Measurements from ENCODE around the gene HSPA2.
"Not testable (repeated sequence)": the region's sequence is repeated elsewhere in the genome, so short reads cannot be mapped to it uniquely, and the experiment has no call there.

HSPA2 gene

DNA sequence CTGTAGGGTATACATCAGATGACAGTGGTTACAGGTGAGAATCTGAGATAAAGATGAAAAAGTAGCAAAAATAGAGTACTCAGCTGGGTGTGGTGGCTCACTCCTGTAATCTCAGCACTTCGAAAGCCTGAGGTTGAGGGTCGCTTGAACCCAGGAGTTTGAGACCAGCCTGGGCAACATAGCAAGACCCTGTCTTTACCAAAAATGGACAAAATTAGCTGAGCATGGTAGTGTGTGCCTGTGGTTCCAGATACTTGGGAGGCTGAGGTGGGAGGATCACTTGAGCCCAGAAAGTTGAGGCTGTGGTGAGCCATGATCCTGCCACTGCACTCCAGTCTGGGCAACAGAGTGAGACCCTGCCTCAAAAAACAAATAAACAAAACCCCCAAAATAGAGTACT lies 17.7 kb downstream of the HSPA2 start:
- H3K9ac ChIP-seq (ENCODE audit: low read depth in 1 of 2, low read length in 2 of 2); H3K27me3 ChIP-seq (ENCODE audit: control insufficient read depth in 2 of 2, insufficient read depth in 2 of 2, low read length in 2 of 2); H3K4me1 ChIP-seq (ENCODE audit: control insufficient read depth in 2 of 2, insufficient read depth in 2 of 2, low read length in 2 of 2); H3K36me3 ChIP-seq (ENCODE audit: control insufficient read depth in 2 of 2, insufficient read depth in 2 of 2, low read length in 2 of 2); H3K4me3 ChIP-seq (ENCODE audit: low read length in 2 of 2); H3K27ac ChIP-seq (ENCODE audit: low read depth in 2 of 2, low read length in 2 of 2); H3K9me3 ChIP-seq (ENCODE audit: control insufficient read depth in 2 of 2, low read length in 2 of 2): not testable (repeated sequence)

DNA sequence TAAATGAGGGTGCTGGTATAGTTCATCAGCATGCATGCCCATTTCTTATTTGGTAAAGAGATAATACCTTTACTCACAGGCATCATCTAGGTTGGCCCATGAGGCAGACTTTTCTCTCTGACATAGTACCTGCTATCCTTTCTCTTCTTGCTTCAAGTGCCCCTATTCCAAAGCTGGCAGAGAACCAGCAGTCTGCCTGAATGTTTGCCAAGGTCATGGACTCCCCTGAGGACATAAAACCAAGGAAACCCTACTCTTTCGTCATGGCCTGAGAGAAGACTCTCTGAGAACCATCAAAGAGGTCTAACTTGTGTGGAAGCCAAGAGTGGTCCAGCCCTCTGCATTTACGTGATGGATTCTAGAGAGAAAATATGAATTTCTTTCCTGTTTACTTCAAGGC lies 21.1 kb downstream of the HSPA2 start:
- Histone ChIP-seq H3K27ac (ENCODE audit: low read depth in 2 of 2, low read length in 2 of 2) (no peak overlapping the region), H3K36me3 (ENCODE audit: control insufficient read depth in 2 of 2, insufficient read depth in 2 of 2, low read length in 2 of 2) (no peaks in the 10 kb centered on the region), H3K9ac (ENCODE audit: low read depth in 1 of 2, low read length in 2 of 2) (no peak overlapping the region), H3K4me1 (ENCODE audit: control insufficient read depth in 2 of 2, insufficient read depth in 2 of 2, low read length in 2 of 2) (peaks cover 0 to 3% of the 10 kb centered on the region in 2 donors), H3K4me3 (ENCODE audit: low read length in 2 of 2) (no peak overlapping the region), H3K27me3 (ENCODE audit: control insufficient read depth in 2 of 2, insufficient read depth in 2 of 2, low read length in 2 of 2) (no peaks in the 10 kb centered on the region), H3K9me3 (ENCODE audit: control insufficient read depth in 2 of 2, low read length in 2 of 2) (no peaks in the 10 kb centered on the region)

- Histone ChIP-seq H3K27me3 (ENCODE audit: control insufficient read depth in 2 of 2, insufficient read depth in 2 of 2, low read length in 2 of 2) (no peaks in the 10 kb centered on the region), H3K27ac (ENCODE audit: low read depth in 2 of 2, low read length in 2 of 2) (no peak overlapping the region), H3K9ac (ENCODE audit: low read depth in 1 of 2, low read length in 2 of 2) (no peak overlapping the region), H3K4me1 (ENCODE audit: control insufficient read depth in 2 of 2, insufficient read depth in 2 of 2, low read length in 2 of 2) (peaks cover 0 to 3% of the 10 kb centered on the region in 2 donors), H3K9me3 (ENCODE audit: control insufficient read depth in 2 of 2, low read length in 2 of 2) (no peaks in the 10 kb centered on the region), H3K36me3 (ENCODE audit: control insufficient read depth in 2 of 2, insufficient read depth in 2 of 2, low read length in 2 of 2) (no peaks in the 10 kb centered on the region), H3K4me3 (ENCODE audit: low read length in 2 of 2) (no peak overlapping the region)
Measured at GRCh38 chr14:64562436-64562835, 21.9 kb downstream of the HSPA2 start.

GRCh38 chr14:64563696-64564095 lies 23.2 kb downstream of the HSPA2 start:
- Histone ChIP-seq H3K4me1 (ENCODE audit: control insufficient read depth in 2 of 2, insufficient read depth in 2 of 2, low read length in 2 of 2) (peaks cover 0 to 3% of the 10 kb centered on the region in 2 donors), H3K36me3 (ENCODE audit: control insufficient read depth in 2 of 2, insufficient read depth in 2 of 2, low read length in 2 of 2) (no peaks in the 10 kb centered on the region), H3K9ac (ENCODE audit: low read depth in 1 of 2, low read length in 2 of 2) (no peak overlapping the region), H3K27ac (ENCODE audit: low read depth in 2 of 2, low read length in 2 of 2) (no peak overlapping the region), H3K4me3 (ENCODE audit: low read length in 2 of 2) (no peak overlapping the region), H3K27me3 (ENCODE audit: control insufficient read depth in 2 of 2, insufficient read depth in 2 of 2, low read length in 2 of 2) (no peaks in the 10 kb centered on the region), H3K9me3 (ENCODE audit: control insufficient read depth in 2 of 2, low read length in 2 of 2) (no peaks in the 10 kb centered on the region)

- H3K27ac ChIP-seq (ENCODE audit: low read depth in 2 of 2, low read length in 2 of 2) = no peak overlapping the region
- peaks cover 0 to 3% of the 10 kb centered on the region in 2 donors for H3K4me1 ChIP-seq (ENCODE audit: control insufficient read depth in 2 of 2, insufficient read depth in 2 of 2, low read length in 2 of 2)
Measured at GRCh38 chr14:64566651-64567122, 26.1 kb downstream of the HSPA2 start.

DNA sequence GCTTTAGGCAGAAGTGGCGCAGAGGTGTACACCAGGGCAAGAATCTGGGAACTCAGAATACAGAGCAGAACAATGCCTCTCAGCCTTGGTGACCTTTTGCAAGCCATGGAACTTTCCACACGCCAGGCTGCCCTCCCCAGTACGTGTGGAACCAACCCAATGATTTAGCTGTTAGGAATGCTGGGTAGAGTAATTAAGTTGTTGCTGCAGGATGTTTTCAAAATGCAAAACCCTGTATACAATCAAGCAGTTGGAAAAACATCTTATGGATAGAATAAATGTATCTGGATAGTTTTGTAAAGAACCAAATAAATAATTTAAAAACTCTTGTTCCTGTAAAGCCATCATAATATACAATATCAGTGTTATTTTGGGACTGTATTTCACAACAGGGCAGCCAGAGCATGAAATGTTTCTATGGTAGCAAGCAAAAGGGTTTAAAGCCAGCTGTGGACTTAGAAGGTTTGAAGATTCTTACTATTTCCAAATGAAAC lies 28.6 kb downstream of the HSPA2 start:
- Histone ChIP-seq H3K9me3 (ENCODE audit: control insufficient read depth in 2 of 2, low read length in 2 of 2) (no peaks in the 10 kb centered on the region), H3K9ac (ENCODE audit: low read depth in 1 of 2, low read length in 2 of 2) (no peak overlapping the region), H3K36me3 (ENCODE audit: control insufficient read depth in 2 of 2, insufficient read depth in 2 of 2, low read length in 2 of 2) (no peaks in the 10 kb centered on the region), H3K4me1 (ENCODE audit: control insufficient read depth in 2 of 2, insufficient read depth in 2 of 2, low read length in 2 of 2) (peaks cover 0 to 3% of the 10 kb centered on the region in 2 donors), H3K4me3 (ENCODE audit: low read length in 2 of 2) (no peak overlapping the region), H3K27me3 (ENCODE audit: control insufficient read depth in 2 of 2, insufficient read depth in 2 of 2, low read length in 2 of 2) (no peaks in the 10 kb centered on the region), H3K27ac (ENCODE audit: low read depth in 2 of 2, low read length in 2 of 2) (no peak overlapping the region)

More at GRCh38 chr14:64566651-64567122, 26.1 kb downstream of the HSPA2 start:
- Histone ChIP-seq H3K36me3 (ENCODE audit: control insufficient read depth in 2 of 2, insufficient read depth in 2 of 2, low read length in 2 of 2) (no peaks in the 10 kb centered on the region), H3K27me3 (ENCODE audit: control insufficient read depth in 2 of 2, insufficient read depth in 2 of 2, low read length in 2 of 2) (no peaks in the 10 kb centered on the region), H3K9me3 (ENCODE audit: control insufficient read depth in 2 of 2, low read length in 2 of 2) (no peaks in the 10 kb centered on the region), H3K9ac (ENCODE audit: low read depth in 1 of 2, low read length in 2 of 2) (no peak overlapping the region), H3K4me3 (ENCODE audit: low read length in 2 of 2) (no peak overlapping the region)

DNA sequence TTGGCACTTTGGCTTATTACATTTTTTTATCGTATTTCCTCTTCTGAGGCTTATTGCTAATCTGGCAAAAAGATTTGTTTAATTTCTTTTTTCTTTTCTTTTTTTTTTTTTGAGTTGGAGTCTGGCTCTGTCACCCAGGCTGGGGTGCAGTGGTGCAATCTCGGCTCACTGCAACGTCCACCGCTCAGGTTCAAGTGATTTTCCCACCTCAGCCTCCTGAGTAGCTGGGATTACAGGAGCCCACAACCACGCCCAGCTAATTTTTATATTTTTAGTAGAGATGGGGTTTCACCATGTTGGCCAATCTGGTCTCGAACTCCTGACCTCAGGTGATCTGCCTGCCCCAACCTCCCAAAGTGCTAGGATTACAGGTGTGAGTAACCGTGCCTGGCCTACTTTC lies 29.1 kb downstream of the HSPA2 start:
- H3K27ac ChIP-seq (ENCODE audit: low read depth in 2 of 2, low read length in 2 of 2); H3K9me3 ChIP-seq (ENCODE audit: control insufficient read depth in 2 of 2, low read length in 2 of 2); H3K4me1 ChIP-seq (ENCODE audit: control insufficient read depth in 2 of 2, insufficient read depth in 2 of 2, low read length in 2 of 2); H3K36me3 ChIP-seq (ENCODE audit: control insufficient read depth in 2 of 2, insufficient read depth in 2 of 2, low read length in 2 of 2); H3K27me3 ChIP-seq (ENCODE audit: control insufficient read depth in 2 of 2, insufficient read depth in 2 of 2, low read length in 2 of 2); H3K4me3 ChIP-seq (ENCODE audit: low read length in 2 of 2); H3K9ac ChIP-seq (ENCODE audit: low read depth in 1 of 2, low read length in 2 of 2): not testable (repeated sequence)

DNA sequence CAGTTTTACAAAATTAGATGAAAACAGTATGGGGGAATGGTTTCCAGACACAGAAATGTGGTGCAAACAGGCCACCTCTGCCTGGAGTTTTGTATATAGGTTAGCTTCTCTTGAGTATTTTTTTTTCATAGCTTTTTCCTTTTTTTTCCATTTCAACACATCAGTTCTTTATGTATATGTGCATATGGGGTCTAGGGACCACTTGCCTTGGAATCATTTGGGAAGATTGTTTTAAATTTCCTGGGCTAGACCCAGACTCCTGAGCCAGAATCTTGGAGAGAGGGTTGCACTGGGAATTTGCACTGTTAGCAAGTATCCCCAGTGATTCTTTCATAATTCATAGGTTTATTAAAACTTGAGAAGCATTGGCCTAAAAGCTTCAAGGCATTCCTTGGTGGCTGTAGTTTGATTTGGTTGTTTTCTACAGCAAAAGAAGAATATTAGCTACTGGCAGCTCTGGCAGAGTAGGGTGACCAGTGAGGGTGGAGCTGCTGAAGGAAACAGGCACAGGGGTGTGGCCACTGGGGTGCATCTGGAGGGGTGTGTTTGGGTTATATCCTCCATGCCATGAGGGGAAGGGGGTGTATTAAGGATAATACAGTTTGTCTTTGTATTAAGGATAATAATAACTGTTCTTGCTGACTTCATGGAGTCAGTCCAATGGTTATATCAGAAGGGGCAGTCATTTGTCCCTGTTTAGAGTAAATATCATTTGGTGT lies 32.0 kb downstream of the HSPA2 start:
- no peaks in the 10 kb centered on the region for H3K27me3 ChIP-seq (ENCODE audit: control insufficient read depth in 2 of 2, insufficient read depth in 2 of 2, low read length in 2 of 2)
- H3K9me3 ChIP-seq (ENCODE audit: control insufficient read depth in 2 of 2, low read length in 2 of 2) = no peaks in the 10 kb centered on the region
- no peak overlapping the region for H3K27ac ChIP-seq (ENCODE audit: low read depth in 2 of 2, low read length in 2 of 2)
- H3K9ac ChIP-seq (ENCODE audit: low read depth in 1 of 2, low read length in 2 of 2) = no peak overlapping the region
- H3K4me3 ChIP-seq (ENCODE audit: low read length in 2 of 2) = no peak overlapping the region
- no peaks in the 10 kb centered on the region for H3K36me3 ChIP-seq (ENCODE audit: control insufficient read depth in 2 of 2, insufficient read depth in 2 of 2, low read length in 2 of 2)
- no peaks in the 10 kb centered on the region for H3K4me1 ChIP-seq (ENCODE audit: control insufficient read depth in 2 of 2, insufficient read depth in 2 of 2, low read length in 2 of 2)

DNA sequence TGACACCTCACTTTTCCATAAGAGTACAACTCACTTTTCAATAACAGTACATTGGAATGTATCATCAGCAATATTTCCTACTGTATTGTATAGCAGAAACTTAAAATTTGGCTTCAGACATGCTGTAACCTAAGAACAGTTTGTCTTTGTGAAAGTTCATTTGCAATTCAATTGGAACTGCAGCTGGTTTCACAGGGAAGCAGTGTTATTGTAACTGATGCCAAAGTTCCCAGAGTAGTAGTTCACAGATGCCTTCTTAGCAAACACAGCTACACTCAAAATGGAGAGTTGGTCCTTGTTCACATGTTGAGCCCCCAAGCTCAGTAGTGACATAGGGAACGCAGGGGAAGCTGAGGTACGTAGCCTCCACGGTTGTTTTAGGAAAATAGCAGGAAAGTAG lies 32.6 kb downstream of the HSPA2 start:
- Histone ChIP-seq H3K36me3 (ENCODE audit: control insufficient read depth in 2 of 2, insufficient read depth in 2 of 2, low read length in 2 of 2) (no peaks in the 10 kb centered on the region), H3K9me3 (ENCODE audit: control insufficient read depth in 2 of 2, low read length in 2 of 2) (no peaks in the 10 kb centered on the region), H3K4me1 (ENCODE audit: control insufficient read depth in 2 of 2, insufficient read depth in 2 of 2, low read length in 2 of 2) (no peaks in the 10 kb centered on the region), H3K9ac (ENCODE audit: low read depth in 1 of 2, low read length in 2 of 2) (no peak overlapping the region), H3K4me3 (ENCODE audit: low read length in 2 of 2) (no peak overlapping the region), H3K27me3 (ENCODE audit: control insufficient read depth in 2 of 2, insufficient read depth in 2 of 2, low read length in 2 of 2) (no peaks in the 10 kb centered on the region), H3K27ac (ENCODE audit: low read depth in 2 of 2, low read length in 2 of 2) (no peak overlapping the region)

DNA sequence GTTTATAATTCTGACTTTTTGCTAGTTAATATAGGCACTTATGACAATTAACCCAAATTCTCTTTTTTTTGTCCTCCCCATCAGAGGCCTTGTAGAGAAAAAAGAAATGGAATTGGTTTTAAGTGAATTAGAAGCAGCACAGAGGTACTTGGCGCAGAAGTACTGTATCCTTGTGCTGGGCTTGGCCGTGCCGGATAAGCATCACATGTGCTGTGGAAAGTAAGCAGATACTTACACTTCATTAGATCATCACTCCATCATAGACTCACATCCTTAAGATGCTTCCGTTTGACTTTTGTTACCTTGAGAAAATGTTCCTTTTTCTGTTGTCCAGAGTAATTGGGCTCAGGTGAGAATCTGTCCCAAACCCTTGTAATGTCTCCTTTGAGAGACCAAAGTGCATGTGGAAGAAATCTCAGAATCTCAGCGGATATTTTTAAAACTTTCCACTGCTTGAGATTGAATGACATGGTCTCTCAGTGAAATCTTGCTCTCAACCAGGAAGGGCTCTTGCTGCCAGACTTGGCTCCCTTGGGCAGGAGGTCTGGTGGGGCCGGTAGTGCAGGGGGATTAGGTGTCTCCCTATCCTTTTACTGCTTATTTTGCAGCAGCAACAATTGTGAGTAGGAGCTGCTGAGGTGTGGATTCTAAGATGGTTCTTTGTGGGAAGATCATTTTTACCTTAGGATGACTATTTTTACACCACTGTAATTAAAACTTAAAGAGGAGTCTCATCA lies 34.0 kb downstream of the HSPA2 start:
- H3K27ac ChIP-seq (ENCODE audit: low read depth in 2 of 2, low read length in 2 of 2) = no peak overlapping the region
- H3K9ac ChIP-seq (ENCODE audit: low read depth in 1 of 2, low read length in 2 of 2) = no peak overlapping the region
- no peak overlapping the region for H3K4me3 ChIP-seq (ENCODE audit: low read length in 2 of 2)
- H3K9me3 ChIP-seq (ENCODE audit: control insufficient read depth in 2 of 2, low read length in 2 of 2) = no peaks in the 10 kb centered on the region
- no peaks in the 10 kb centered on the region for H3K27me3 ChIP-seq (ENCODE audit: control insufficient read depth in 2 of 2, insufficient read depth in 2 of 2, low read length in 2 of 2)
- H3K4me1 ChIP-seq (ENCODE audit: control insufficient read depth in 2 of 2, insufficient read depth in 2 of 2, low read length in 2 of 2) = no peaks in the 10 kb centered on the region
- H3K36me3 ChIP-seq (ENCODE audit: control insufficient read depth in 2 of 2, insufficient read depth in 2 of 2, low read length in 2 of 2) = no peaks in the 10 kb centered on the region
